HCT116 (cell line): ENCODE results near the gene TVP23A. TPM values are rescaled to one million over a fixed set of nuclear protein-coding genes. Genes with fewer than 3 reads are reported as not detected.

Experiments
- ATAC-seq: fragments of 200-7000 bp; cut with Tn5 transposase; 2 replicates; pipeline ENCODE4 v1.9.1; 2020; ENCODE audit warnings: mild to moderate bottlenecking, moderate library complexity
- BruUV-seq: library from RNA; stranded (reverse); fragments of 400-500 nt; replicated peaks from 2 replicates; lab custom pipeline; 2021; lab: Mats Ljungman, UMichigan
- CTCF ChIA-PET: fragments of 300-600 bp; sonication (Branson Sonifier 250); formaldehyde crosslinking; loops from one replicate; lab custom pipeline; 2021; ENCODE audit warnings: antibody characterized with exemption; lab: Charles Lee
- POLR2A ChIA-PET: fragments of 300-600, 350-600 bp; sonication (Branson Sonifier 250); formaldehyde crosslinking; loops from one replicate; lab custom pipeline; 2021; ENCODE audit warnings: antibody characterized with exemption; lab: Charles Lee
- RAD21 ChIA-PET, 2 experiments: fragments of 300-600 bp; sonication (Branson Sonifier 250); formaldehyde crosslinking; loops; one replicate each; lab custom pipeline; 2023; ENCODE audit warnings: low total read pairs in 2 of 2; ENCODE audit not compliant: uncharacterized antibody in 2 of 2, unreplicated experiment in 2 of 2, low non-redundant PET in 1 of 2; lab: Charles Lee
- DNase-seq: peaks from one replicate; pipeline ENCODE4 v3.0.0-alpha.2; 2010; ENCODE audit warnings: low read depth, low spot score
- H2AFZ ChIP-seq: fragments of 200-600 bp; shearing (Covaris generic), sonication (generic); 2 replicates; pipeline ENCODE4 v1.6.1; 2017; ENCODE audit warnings: low read depth, mixed run types, mixed read lengths, antibody characterized with exemption, low read length; ENCODE audit not compliant: poor library complexity, severe bottlenecking
- H3K27ac ChIP-seq: 2 replicates; pipeline ENCODE4 v1.5.1; 2012; ENCODE audit warnings: low read depth, low read length
- H3K27me3 ChIP-seq: fragments of 200-600 bp; sonication (generic); 2 replicates; pipeline ENCODE4 v1.6.1; 2016; ENCODE audit warnings: mixed run types, low read length, mixed read lengths; ENCODE audit not compliant: insufficient read depth
- H3K36me3 ChIP-seq, 2 experiments: fragments of 200-500 bp in 1 of 2; fragments of 200-600 bp in 1 of 2; sonication (Bioruptor generic) in 1 of 2; sonication (generic) in 1 of 2; 2 replicates each; pipeline versions ENCODE4 v1.5.1 to v1.6.1; 2014 to 2016; ENCODE audit warnings: low read length in 2 of 2, inconsistent platforms in 1 of 2, mixed read lengths in 1 of 2, mixed run types in 1 of 2; ENCODE audit not compliant: insufficient read depth in 2 of 2, control insufficient read depth in 1 of 2
- H3K4me1 ChIP-seq, 2 experiments: fragments of 200-600 bp in 1 of 2; sonication (generic) in 1 of 2; 2 replicates each; pipeline versions ENCODE4 v1.5.1 to v1.6.1; 2012 to 2017; ENCODE audit warnings: low read length in 2 of 2, inconsistent platforms in 1 of 2, mild to moderate bottlenecking in 1 of 2, mixed read lengths in 1 of 2, mixed run types in 1 of 2, moderate library complexity in 1 of 2; ENCODE audit not compliant: insufficient read depth in 2 of 2, control insufficient read depth in 1 of 2
- H3K4me2 ChIP-seq: fragments of 200-600 bp; sonication (generic); 2 replicates; pipeline ENCODE4 v1.6.1; 2017; ENCODE audit warnings: mixed run types, low read length, mixed read lengths
- H3K4me3 ChIP-seq, 2 experiments: fragments of 200-600 bp in 1 of 2; sonication (generic) in 1 of 2; replicated peaks in 1 of 2; 2 replicates each; pipeline ENCODE4 v1.5.1; 2011 to 2016; ENCODE audit warnings: low read length in 2 of 2, control low read depth in 1 of 2, low read depth in 1 of 2, mild to moderate bottlenecking in 1 of 2, mixed read lengths in 1 of 2, mixed run types in 1 of 2
- H3K79me2 ChIP-seq: fragments of 200-600 bp; sonication (generic); 2 replicates; pipeline ENCODE4 v1.6.1; 2017; ENCODE audit warnings: mild to moderate bottlenecking, mixed run types, low read length, moderate library complexity, mixed read lengths; ENCODE audit not compliant: insufficient read depth
- H3K9ac ChIP-seq: fragments of 200-600 bp; sonication (generic); 2 replicates; pipeline ENCODE4 v1.6.1; 2016; ENCODE audit warnings: low read length, mixed read lengths
- H3K9me2 ChIP-seq: fragments of 200-600 bp; sonication (generic), shearing (Covaris generic); 2 replicates; pipeline ENCODE4 v1.6.1; 2017; ENCODE audit warnings: mixed run types, mild to moderate bottlenecking, moderate library complexity; ENCODE audit not compliant: insufficient read depth
- H3K9me3 ChIP-seq, 2 experiments: fragments of 200-500 bp in 1 of 2; fragments of 200-600 bp in 1 of 2; sonication (Bioruptor generic) in 1 of 2; sonication (generic) in 1 of 2; 2 replicates each; pipeline ENCODE4 v1.6.1; 2014 to 2017; ENCODE audit warnings: low read length in 2 of 2, mixed read lengths in 2 of 2, inconsistent platforms in 1 of 2, low read depth in 1 of 2, mild to moderate bottlenecking in 1 of 2, mixed run types in 1 of 2, moderate library complexity in 1 of 2; ENCODE audit not compliant: control insufficient read depth in 1 of 2, insufficient read depth in 1 of 2
- H4K20me1 ChIP-seq: fragments of 200-600 bp; sonication (generic), shearing (Covaris generic); 2 replicates; pipeline ENCODE4 v1.6.1; 2017; ENCODE audit warnings: mixed run types, mild to moderate bottlenecking, moderate library complexity; ENCODE audit not compliant: insufficient read depth
- ATF3 ChIP-seq: IDR thresholded peaks from 2 replicates; pipeline ENCODE4 v1.6.1; 2012
- CBX3 ChIP-seq: IDR thresholded peaks from 2 replicates; pipeline ENCODE4 v1.6.1; 2012; ENCODE audit warnings: low read depth
- CTCF ChIP-seq, 3 experiments: fragments of 200-600 bp in 1 of 3; sonication (generic) in 1 of 3; IDR thresholded peaks in 2 of 3; conservative IDR thresholded peaks in 1 of 3; 2 replicates each; pipeline ENCODE4 v1.5.1; 2012 to 2017; ENCODE audit warnings: low read depth in 2 of 3, low read length in 2 of 3, antibody characterized with exemption in 1 of 3, borderline replicate concordance in 1 of 3, control low read depth in 1 of 3, mild to moderate bottlenecking in 1 of 3, mixed read lengths in 1 of 3, mixed run types in 1 of 3, moderate library complexity in 1 of 3; ENCODE audit not compliant: insufficient read depth in 1 of 3
- EGR1 ChIP-seq: IDR thresholded peaks from 2 replicates; pipeline ENCODE4 v1.6.1; 2012; ENCODE audit warnings: low read depth
- EZH2 ChIP-seq: fragments of 200-600 bp; sonication (generic); IDR thresholded peaks from 2 replicates; pipeline ENCODE4 v1.6.1; 2017; ENCODE audit warnings: antibody characterized with exemption, mixed run types
- EZH2phosphoT487 ChIP-seq: fragments of 200-600 bp; IDR thresholded peaks from 2 replicates; pipeline ENCODE4 v1.6.1; 2018; ENCODE audit warnings: antibody characterized with exemption, borderline replicate concordance
- MAX ChIP-seq: IDR thresholded peaks from 2 replicates; pipeline ENCODE4 v1.6.1; 2012
- POLR2A ChIP-seq: IDR thresholded peaks from 2 replicates; pipeline ENCODE4 v1.7.0; 2011; ENCODE audit warnings: borderline replicate concordance; ENCODE audit not compliant: insufficient read depth, insufficient read length; ENCODE audit errors: extremely low read depth
- POLR2AphosphoS5 ChIP-seq: IDR thresholded peaks from 2 replicates; pipeline ENCODE4 v1.6.1; 2011; ENCODE audit warnings: mild to moderate bottlenecking, low read depth, low read length, moderate library complexity
- RAD21 ChIP-seq: IDR thresholded peaks from 2 replicates; pipeline ENCODE4 v1.6.1; 2012; ENCODE audit warnings: low read depth, mild to moderate bottlenecking
- REST ChIP-seq: IDR thresholded peaks from 2 replicates; pipeline ENCODE4 v1.6.1; 2012; ENCODE audit warnings: low read depth
- SIN3A ChIP-seq: IDR thresholded peaks from 2 replicates; pipeline ENCODE4 v1.6.1; 2012; ENCODE audit warnings: low read depth
- SP1 ChIP-seq: IDR thresholded peaks from 2 replicates; pipeline ENCODE4 v1.6.1; 2012; ENCODE audit warnings: low read depth
- SRF ChIP-seq: IDR thresholded peaks from 2 replicates; pipeline ENCODE4 v1.6.1; 2012; ENCODE audit warnings: low read depth
- TCF7L2 ChIP-seq: IDR thresholded peaks from 2 replicates; pipeline ENCODE4 v1.7.0; 2011; ENCODE audit warnings: borderline replicate concordance, inconsistent platforms; ENCODE audit not compliant: insufficient read depth, insufficient read length; ENCODE audit errors: extremely low read depth
- YY1 ChIP-seq: IDR thresholded peaks from 2 replicates; pipeline ENCODE4 v1.6.1; 2011; ENCODE audit warnings: low read length, low read depth, moderate library complexity, mild to moderate bottlenecking; ENCODE audit not compliant: insufficient replicate concordance; ENCODE audit errors: extremely low read depth
- ZNF274 ChIP-seq: fragments of 200-500 bp; sonication (Bioruptor generic); IDR thresholded peaks from 2 replicates; pipeline ENCODE4 v1.6.1; 2014; ENCODE audit warnings: mild to moderate bottlenecking, low read depth, low read length, inconsistent platforms
- intact Hi-C: fragments of 100-400 bp; cut with micrococcal nuclease; formaldehyde crosslinking; loops from 2 replicates; pipeline ENCODE4 v1.10.0; 2022
- total RNA-seq: library from RNA; stranded (reverse); gene quantifications from one replicate; pipeline ENCODE4 v1.2.1, GENCODE V29; 2021; ENCODE audit not compliant: unreplicated experiment

The TVP23A gene
- total RNA-seq, 1 experiment from 2014 or later = not detected

GRCh38 chr16:10851512-10851911 lies 32.9 kb upstream of the TVP23A start:
- Histone ChIP-seq H3K4me1 (no peaks in the 10 kb centered on the region), H2AFZ (no peak overlapping the region), H3K36me3 (no peaks in the 10 kb centered on the region), H3K4me3 (no peak overlapping the region), H3K27me3 (peaks cover 3% of the 10 kb centered on the region), H3K9me2 (no peaks in the 10 kb centered on the region), H3K4me2 (no peak overlapping the region)
- intact Hi-C loops = no loop called here
- no TSS peak for BruUV-seq
- TF ChIP-seq SRF (no peak), CTCF (IDR thresholded peaks at IDR 0.05 in 2 of 3, conservative IDR thresholded peaks at IDR 0.05 in 1 of 3; ENCODE audit: borderline replicate concordance in 1 of 3, insufficient read depth in 1 of 3, low read depth in 2 of 3, low read length in 2 of 3) (no peak), RAD21 (no peak), ATF3 (no peak), SP1 (no peak), TCF7L2 (no peak), SIN3A (no peak), EZH2phosphoT487 (no peak), MAX (no peak), CBX3 (no peak), REST (no peak), POLR2AphosphoS5 (no peak), YY1 (no peak), POLR2A (no peak), EGR1 (no peak), EZH2 (no peak), ZNF274 (no peak)
- TF ChIP-seq, all 23 proteins: peak for 0
- H3K79me2 ChIP-seq = no peaks in the 10 kb centered on the region
- DNase-seq = no peak
- H3K9ac ChIP-seq = no peak overlapping the region
- RAD21 ChIA-PET = no interaction called here
- POLR2A ChIA-PET = no interaction called here
- no peaks in the 10 kb centered on the region for H3K9me3 ChIP-seq
- no peaks in the 10 kb centered on the region for H4K20me1 ChIP-seq
- no peak overlapping the region for H3K27ac ChIP-seq
- CTCF ChIA-PET = no interaction called here
- ATAC-seq = no peak
